Mucosa of rectum (tissue), 2 donors: Measurements from ENCODE around the gene TPM1.

Source experiments
- H3K27ac ChIP-seq, 2 donors: one replicate each; pipeline ENCODE4 v1.7.0; 2013; ENCODE audit warnings: inconsistent platforms in 2 of 2, low read depth in 2 of 2, low read length in 2 of 2
- H3K27me3 ChIP-seq, 2 donors: one replicate each; pipeline ENCODE4 v1.7.0; 2013; ENCODE audit warnings: low read length in 2 of 2; ENCODE audit not compliant: control insufficient read depth in 2 of 2, insufficient read depth in 2 of 2
- H3K36me3 ChIP-seq, 2 donors: one replicate each; pipeline ENCODE4 v1.7.0; 2013; ENCODE audit warnings: low read length in 2 of 2; ENCODE audit not compliant: control insufficient read depth in 2 of 2, insufficient read depth in 2 of 2
- H3K4me1 ChIP-seq, 2 donors: one replicate each; pipeline ENCODE4 v1.7.0; 2013; ENCODE audit warnings: low read length in 2 of 2, mild to moderate bottlenecking in 1 of 2; ENCODE audit not compliant: control insufficient read depth in 2 of 2, insufficient read depth in 2 of 2
- H3K4me3 ChIP-seq, 2 donors: one replicate each; pipeline ENCODE4 v1.7.0; 2013; ENCODE audit warnings: low read length in 2 of 2
- H3K9ac ChIP-seq, 2 donors: one replicate each; pipeline ENCODE4 v1.7.0; 2013; ENCODE audit warnings: low read length in 2 of 2, low read depth in 1 of 2, mild to moderate bottlenecking in 1 of 2
- H3K9me3 ChIP-seq, 2 donors: one replicate each; pipeline ENCODE4 v1.7.0; 2013; ENCODE audit warnings: low read length in 2 of 2; ENCODE audit not compliant: control insufficient read depth in 2 of 2
- donor health status: healthy.
- donor health status: Normal muscosa, but diverticular disease.

TPM1 gene

GRCh38 chr15:63082366-63082765 is 39.8 kb downstream of the TPM1 start:
- H3K4me3 ChIP-seq: no peak overlapping the region
- H3K36me3 ChIP-seq: no peaks in the 10 kb centered on the region
- peak overlapping the region in 1 of 2 donors; percentile 39 for H3K27ac ChIP-seq
- no peak overlapping the region for H3K9ac ChIP-seq
- H3K27me3 ChIP-seq: no peaks in the 10 kb centered on the region
- no peaks in the 10 kb centered on the region for H3K9me3 ChIP-seq
- H3K4me1 ChIP-seq: no peaks in the 10 kb centered on the region

- H3K9me3 ChIP-seq: no peaks in the 10 kb centered on the region
- no peak overlapping the region for H3K9ac ChIP-seq
- H3K4me3 ChIP-seq: no peak overlapping the region
- no peaks in the 10 kb centered on the region for H3K4me1 ChIP-seq
- H3K27ac ChIP-seq: no peak overlapping the region
- H3K36me3 ChIP-seq: no peaks in the 10 kb centered on the region
- no peaks in the 10 kb centered on the region for H3K27me3 ChIP-seq
These were observed 40.5 kb downstream of the TPM1 start for GRCh38 chr15:63083044-63083443.

GRCh38 chr15:63083541-63083940 is 41.0 kb downstream of the TPM1 start:
- H3K4me1 ChIP-seq: peaks cover 0 to under 1% of the 10 kb centered on the region in 2 donors
- no peak overlapping the region for H3K27ac ChIP-seq
- no peak overlapping the region for H3K9ac ChIP-seq
- no peaks in the 10 kb centered on the region for H3K36me3 ChIP-seq
- H3K9me3 ChIP-seq: no peaks in the 10 kb centered on the region
- no peak overlapping the region for H3K4me3 ChIP-seq
- H3K27me3 ChIP-seq: no peaks in the 10 kb centered on the region

- Histone ChIP-seq H3K27me3 (no peaks in the 10 kb centered on the region), H3K36me3 (no peaks in the 10 kb centered on the region), H3K9ac (no peak overlapping the region), H3K27ac (no peak overlapping the region), H3K9me3 (no peaks in the 10 kb centered on the region), H3K4me3 (no peak overlapping the region), H3K4me1 (peaks cover 6 to 9% of the 10 kb centered on the region in 2 donors)
These were observed 42.3 kb downstream of the TPM1 start for GRCh38 chr15:63084806-63085205.

- Histone ChIP-seq H3K9me3 (no peaks in the 10 kb centered on the region), H3K4me3 (no peak overlapping the region), H3K27me3 (no peaks in the 10 kb centered on the region), H3K36me3 (no peaks in the 10 kb centered on the region), H3K4me1 (peaks cover 6 to 12% of the 10 kb centered on the region in 2 donors), H3K9ac (no peak overlapping the region), H3K27ac (no peak overlapping the region)
These were observed 42.7 kb downstream of the TPM1 start for GRCh38 chr15:63085289-63085688.

GRCh38 chr15:63086271-63086670 is 43.7 kb downstream of the TPM1 start:
- Histone ChIP-seq H3K4me3 (no peak overlapping the region), H3K9me3 (no peaks in the 10 kb centered on the region), H3K36me3 (no peaks in the 10 kb centered on the region), H3K9ac (no peak overlapping the region), H3K27me3 (no peaks in the 10 kb centered on the region), H3K4me1 (peaks cover 6 to 12% of the 10 kb centered on the region in 2 donors), H3K27ac (no peak overlapping the region)

- Histone ChIP-seq H3K9ac (no peak overlapping the region), H3K4me3 (no peak overlapping the region), H3K27me3 (no peaks in the 10 kb centered on the region), H3K9me3 (no peaks in the 10 kb centered on the region), H3K4me1 (peaks cover 6 to 12% of the 10 kb centered on the region in 2 donors), H3K36me3 (no peaks in the 10 kb centered on the region), H3K27ac (no peak overlapping the region)
These were observed 44.4 kb downstream of the TPM1 start for GRCh38 chr15:63086947-63087346.

- Histone ChIP-seq H3K27ac (peak overlapping the region; percentile 63 to 66), H3K9ac (peak overlapping the region; percentile 14 to 44), H3K4me1 (peaks cover 6 to 15% of the 10 kb centered on the region in 2 donors)
These were observed 46.1 kb downstream of the TPM1 start for GRCh38 chr15:63088533-63089245.

GRCh38 chr15:63089260-63090043 is 46.9 kb downstream of the TPM1 start:
- H3K27me3 ChIP-seq: no peaks in the 10 kb centered on the region
- H3K4me1 ChIP-seq: peaks cover 6 to 16% of the 10 kb centered on the region in 2 donors
- no peaks in the 10 kb centered on the region for H3K36me3 ChIP-seq
- no peak overlapping the region for H3K4me3 ChIP-seq
- H3K9ac ChIP-seq: peak overlapping the region in 1 of 2 donors; percentile 44
- H3K9me3 ChIP-seq: no peaks in the 10 kb centered on the region
- H3K27ac ChIP-seq: peak overlapping the region; percentile 63 to 68

More at GRCh38 chr15:63088533-63089245, 46.1 kb downstream of the TPM1 start:
- no peaks in the 10 kb centered on the region for H3K9me3 ChIP-seq
- H3K4me3 ChIP-seq: no peak overlapping the region
- no peaks in the 10 kb centered on the region for H3K36me3 ChIP-seq
- H3K27me3 ChIP-seq: no peaks in the 10 kb centered on the region

GRCh38 chr15:63090472-63090871 is 47.9 kb downstream of the TPM1 start:
- H3K27me3 ChIP-seq: no peaks in the 10 kb centered on the region
- H3K4me3 ChIP-seq: no peak overlapping the region
- H3K27ac ChIP-seq: peak overlapping the region; percentile 1 to 68
- no peaks in the 10 kb centered on the region for H3K9me3 ChIP-seq
- no peak overlapping the region for H3K9ac ChIP-seq
- H3K4me1 ChIP-seq: peaks cover 6 to 19% of the 10 kb centered on the region in 2 donors
- no peaks in the 10 kb centered on the region for H3K36me3 ChIP-seq
